ENCODE measurements around the gene BEST1. TPM values are rescaled to one million over a fixed set of nuclear protein-coding genes. Genes with fewer than 3 reads are reported as not detected.

The BEST1 gene
- total RNA-seq, 1 donor from 2014 or later: not detected

GRCh38 chr11:62004473-62004872 is 54.3 kb downstream of the BEST1 start:
- Mint-ChIP-seq H3K9me3 (peaks cover 8% of the 10 kb centered on the region), H3K36me3 (no peaks in the 10 kb centered on the region), H3K27me3 (ENCODE audit: insufficient read depth, low read depth) (no peaks in the 10 kb centered on the region), H3K4me1 (peaks cover 11% of the 10 kb centered on the region), H3K4me3 (no peak overlapping the region), H3K27ac (no peak overlapping the region)
- Histone ChIP-seq H3K4me2 (no peak overlapping the region), H3K4me1 (peaks cover 21% of the 10 kb centered on the region), H3K27ac (no peak overlapping the region), H3F3A (ENCODE audit: low read depth) (no peaks in the 10 kb centered on the region), H3K9me3 (ENCODE audit: low read depth) (no peaks in the 10 kb centered on the region), H4K20me1 (ENCODE audit: low read depth) (no peaks in the 10 kb centered on the region), H3K4me3 (no peak overlapping the region), H2AFZ (replicated peaks) (no peak overlapping the region), H3K36me3 (no peaks in the 10 kb centered on the region), H3K79me2 (ENCODE audit: low read depth) (no peaks in the 10 kb centered on the region), H3K9ac (no peak overlapping the region), H3K27me3 (no peaks in the 10 kb centered on the region)
- TF ChIP-seq EZH2 (IDR thresholded peaks at IDR 0.05): no peak
- TF ChIP-seq CTCF (IDR thresholded peaks at IDR 0.05): no peak
- TF ChIP-seq EZH2phosphoT487 (IDR thresholded peaks at IDR 0.05): no peak
- no peak for DNase-seq (ENCODE audit: low spot score)

GRCh38 chr11:62008193-62008592 is 58.0 kb downstream of the BEST1 start:
- TF ChIP-seq EZH2phosphoT487 (IDR thresholded peaks at IDR 0.05) (no peak), EZH2 (IDR thresholded peaks at IDR 0.05) (no peak), CTCF (IDR thresholded peaks at IDR 0.05) (no peak)
- no peak overlapping the region for H3K4me3 ChIP-seq
- Mint-ChIP-seq H3K27me3 (ENCODE audit: insufficient read depth, low read depth) (peaks cover 4% of the 10 kb centered on the region), H3K27ac (no peak overlapping the region), H3K9me3 (peaks cover 5% of the 10 kb centered on the region), H3K4me3 (no peak overlapping the region), H3K36me3 (no peaks in the 10 kb centered on the region), H3K4me1 (peaks cover 5% of the 10 kb centered on the region)
- no peak overlapping the region for H2AFZ ChIP-seq (replicated peaks)
- no peaks in the 10 kb centered on the region for H3K36me3 ChIP-seq
- H3K4me2 ChIP-seq: no peak overlapping the region
- H3K27me3 ChIP-seq: no peaks in the 10 kb centered on the region
- H3F3A ChIP-seq (ENCODE audit: low read depth): no peaks in the 10 kb centered on the region
- H3K27ac ChIP-seq: no peak overlapping the region
- peaks cover 7% of the 10 kb centered on the region for H3K4me1 ChIP-seq
- no peak overlapping the region for H3K9ac ChIP-seq
- H4K20me1 ChIP-seq (ENCODE audit: low read depth): no peaks in the 10 kb centered on the region
- H3K79me2 ChIP-seq (ENCODE audit: low read depth): no peaks in the 10 kb centered on the region
- no peaks in the 10 kb centered on the region for H3K9me3 ChIP-seq (ENCODE audit: low read depth)
- no peak for DNase-seq (ENCODE audit: low spot score)

DNA sequence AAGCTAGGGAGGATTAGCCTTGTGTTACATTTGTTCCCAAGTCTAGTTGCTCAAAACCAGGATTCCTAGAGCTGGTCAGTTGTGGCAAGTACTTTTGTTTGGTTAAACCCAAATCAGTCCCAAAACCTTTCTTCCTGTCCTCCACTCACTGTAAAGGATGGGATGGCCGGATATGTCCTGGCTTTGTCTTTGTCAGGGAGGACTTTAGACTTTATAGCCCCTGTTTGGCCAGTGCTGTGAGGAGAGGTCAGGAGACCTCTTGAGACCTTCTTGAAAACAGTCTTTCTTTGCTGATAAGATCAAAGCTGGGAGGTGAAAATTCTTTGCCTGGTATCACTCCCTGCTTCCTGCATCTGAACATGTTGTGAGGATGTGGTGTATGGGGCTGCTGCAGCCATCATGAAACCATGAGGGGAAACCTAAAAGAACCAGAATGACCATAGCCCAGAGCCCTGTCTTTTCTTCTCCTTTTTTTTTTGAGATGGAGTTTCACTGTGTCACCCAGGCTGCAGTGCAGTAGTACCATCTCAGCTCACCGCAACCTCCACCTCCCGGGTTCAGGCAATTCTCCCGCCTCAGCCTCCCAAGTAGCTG is 60.9 kb downstream of the BEST1 start:
- Histone ChIP-seq H3K9me3 (ENCODE audit: low read depth) (no peaks in the 10 kb centered on the region), H3K9ac (no peak overlapping the region), H3K4me3 (no peak overlapping the region), H3K27me3 (no peaks in the 10 kb centered on the region), H3F3A (ENCODE audit: low read depth) (no peaks in the 10 kb centered on the region), H3K27ac (no peak overlapping the region), H4K20me1 (ENCODE audit: low read depth) (no peaks in the 10 kb centered on the region), H3K4me2 (no peak overlapping the region), H3K4me1 (no peaks in the 10 kb centered on the region), H2AFZ (replicated peaks) (no peak overlapping the region), H3K79me2 (ENCODE audit: low read depth) (no peaks in the 10 kb centered on the region), H3K36me3 (no peaks in the 10 kb centered on the region)
- peaks cover 7% of the 10 kb centered on the region for H3K9me3 Mint-ChIP-seq
- DNase-seq (ENCODE audit: low spot score): no peak
- H3K27ac Mint-ChIP-seq: no peak overlapping the region
- H3K4me3 Mint-ChIP-seq: no peak overlapping the region
- H3K27me3 Mint-ChIP-seq (ENCODE audit: insufficient read depth, low read depth): peaks cover 4% of the 10 kb centered on the region
- no peaks in the 10 kb centered on the region for H3K36me3 Mint-ChIP-seq
- H3K4me1 Mint-ChIP-seq: no peaks in the 10 kb centered on the region
- no peak for TF ChIP-seq EZH2 (IDR thresholded peaks at IDR 0.05)
- TF ChIP-seq CTCF (IDR thresholded peaks at IDR 0.05): no peak
- TF ChIP-seq EZH2phosphoT487 (IDR thresholded peaks at IDR 0.05): no peak

Data from neural progenitor cell (in vitro differentiated cells).